ENCODE data around the gene CASKIN2.

GRCh38 chr17:75457047-75457654, 58.2 kb downstream of the CASKIN2 start:
- TF ChIP-seq FOXM1 (IDR thresholded peaks at IDR 0.05; ENCODE audit: borderline replicate concordance, low read depth) (no peak), USF1 (IDR thresholded peaks at IDR 0.05) (peak; percentile 86), TAF1 (IDR thresholded peaks at IDR 0.05; ENCODE audit: low read depth) (no peak)

Measured in Ishikawa (cell line).